Stimulated activated CD4-positive, alpha-beta T cell treated with anti-CD3 and anti-CD28 coated beads, Interleukin-15, amount 100 ng/mL, for 1 hour (primary cell): Measurements from ENCODE around the gene OR2T10.
"Not testable (repeated sequence)": the region's sequence is repeated elsewhere in the genome, so short reads cannot be mapped to it uniquely, and the experiment has no call there.

Experiments
- DNase-seq, 2 donors: peaks; one replicate each; pipeline ENCODE4 v3.0.0-alpha.2; 2020; ENCODE audit warnings: low read depth in 1 of 2, low spot score in 1 of 2

The OR2T10 gene

DNA sequence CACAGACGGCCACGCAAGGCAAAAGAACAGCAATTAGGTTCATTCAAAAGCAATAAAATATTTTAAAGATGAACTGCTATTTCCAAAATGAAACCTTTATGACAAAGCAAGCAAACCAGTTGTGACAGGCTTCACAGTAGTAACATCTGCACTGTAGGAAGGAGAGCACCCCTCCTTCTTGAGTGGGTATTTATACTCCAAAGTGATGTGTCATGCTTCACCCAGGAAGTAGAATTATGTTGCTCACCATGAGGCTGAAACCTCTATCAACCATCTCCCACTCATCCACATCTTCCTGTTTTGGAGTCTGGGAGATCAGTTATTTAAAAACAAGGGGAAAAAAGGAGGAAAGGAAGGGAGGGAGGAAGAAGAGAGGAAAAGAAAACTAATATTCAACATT is 885 bp downstream of the OR2T10 start:
- DNase-seq: no peak

DNA sequence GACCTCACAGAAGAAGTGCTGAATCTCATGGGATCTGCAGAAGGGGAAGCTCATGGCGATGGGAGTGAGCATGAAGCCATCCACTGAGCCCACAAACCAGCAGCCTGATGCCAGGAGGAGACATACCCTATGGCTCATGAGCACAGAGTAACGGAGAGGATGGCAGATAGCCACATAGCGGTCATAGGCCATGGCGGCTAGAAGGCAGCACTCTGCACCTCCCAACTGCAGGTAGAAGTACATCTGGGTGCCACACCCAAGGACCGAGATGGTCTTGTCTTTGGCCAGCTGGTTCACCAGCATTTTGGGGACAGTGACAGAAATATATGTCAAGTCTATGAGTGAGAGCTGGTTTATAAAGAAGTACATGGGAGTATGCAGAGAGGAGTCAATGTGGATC is 4.3 kb downstream of the OR2T10 start:
- DNase-seq: no peak

DNA sequence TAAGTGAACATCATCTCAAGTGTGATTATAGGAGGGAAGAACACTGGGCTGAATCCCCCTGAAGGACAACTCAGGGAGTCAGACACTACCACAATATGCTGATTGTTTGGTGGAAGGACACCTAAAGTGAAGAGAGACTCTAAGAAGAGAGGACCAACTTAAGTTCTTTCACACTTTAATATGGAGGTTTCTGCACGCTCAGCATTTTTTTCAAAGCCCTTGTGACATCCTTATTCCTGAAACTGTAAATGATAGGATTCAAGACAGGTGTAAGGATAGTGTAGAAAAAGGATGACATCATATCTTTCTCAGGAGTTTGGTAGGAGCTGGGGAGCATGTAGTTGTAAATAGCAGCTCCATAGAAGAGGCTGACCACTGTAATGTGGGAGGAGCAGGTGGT is 4.8 kb downstream of the OR2T10 start:
- no peak for DNase-seq

DNA sequence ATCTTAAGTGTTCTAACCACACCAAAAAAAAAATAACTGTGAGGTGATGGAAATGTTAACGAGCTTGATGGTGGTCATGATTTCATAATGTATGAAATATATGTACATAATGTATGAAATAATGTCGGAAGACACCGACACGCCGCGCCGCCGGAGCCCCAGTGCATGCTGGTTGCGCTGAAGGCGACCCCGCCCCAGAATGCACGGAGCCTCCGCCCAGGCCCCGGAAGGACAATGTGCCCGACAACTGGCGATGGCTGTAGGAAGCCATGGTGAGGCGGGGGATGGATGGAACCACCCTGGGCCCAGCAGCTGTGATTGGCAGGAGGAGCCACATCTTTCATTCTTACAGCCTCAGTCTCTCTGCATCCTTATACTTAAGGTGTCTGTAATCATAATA is 7.4 kb downstream of the OR2T10 start:
- no peak for DNase-seq

DNA sequence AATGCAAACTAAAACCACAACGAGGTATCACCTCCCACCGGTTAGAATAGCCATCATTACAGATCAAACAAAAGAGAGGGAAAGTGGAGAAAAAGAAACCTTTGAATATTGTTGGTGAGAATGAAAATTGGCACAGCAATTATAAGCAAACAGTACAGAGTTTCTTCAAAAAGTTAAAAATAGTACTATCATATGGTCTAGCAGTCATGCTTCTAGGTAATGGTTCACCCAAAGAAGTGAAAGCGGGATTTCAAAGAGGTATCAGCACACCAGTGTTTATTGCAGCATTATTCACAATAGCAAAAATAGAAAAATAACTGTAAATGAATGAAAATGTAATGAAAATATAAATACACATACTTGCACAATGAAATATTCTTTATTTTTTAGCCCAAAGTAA is 8.2 kb downstream of the OR2T10 start:
- DNase-seq: no peak

DNA sequence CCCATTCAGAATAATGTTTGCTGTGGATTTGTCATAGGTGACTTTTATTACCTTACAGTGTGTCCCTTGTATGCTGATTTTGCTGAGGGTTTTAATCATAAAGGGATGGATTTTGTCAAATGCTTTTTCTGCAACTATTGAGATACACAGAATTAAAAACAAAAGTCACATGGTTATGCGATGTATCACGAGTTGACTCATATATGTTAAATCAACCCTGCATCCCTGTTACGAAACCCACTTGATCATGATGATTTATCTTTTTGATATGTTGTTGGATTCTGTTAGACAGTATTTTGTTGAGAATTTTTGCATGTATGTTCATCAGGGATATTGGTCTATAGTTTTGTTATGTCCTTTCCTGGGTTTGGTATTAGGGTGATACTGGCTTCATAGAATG is 12.2 kb downstream of the OR2T10 start:
- DNase-seq: no peak

DNA sequence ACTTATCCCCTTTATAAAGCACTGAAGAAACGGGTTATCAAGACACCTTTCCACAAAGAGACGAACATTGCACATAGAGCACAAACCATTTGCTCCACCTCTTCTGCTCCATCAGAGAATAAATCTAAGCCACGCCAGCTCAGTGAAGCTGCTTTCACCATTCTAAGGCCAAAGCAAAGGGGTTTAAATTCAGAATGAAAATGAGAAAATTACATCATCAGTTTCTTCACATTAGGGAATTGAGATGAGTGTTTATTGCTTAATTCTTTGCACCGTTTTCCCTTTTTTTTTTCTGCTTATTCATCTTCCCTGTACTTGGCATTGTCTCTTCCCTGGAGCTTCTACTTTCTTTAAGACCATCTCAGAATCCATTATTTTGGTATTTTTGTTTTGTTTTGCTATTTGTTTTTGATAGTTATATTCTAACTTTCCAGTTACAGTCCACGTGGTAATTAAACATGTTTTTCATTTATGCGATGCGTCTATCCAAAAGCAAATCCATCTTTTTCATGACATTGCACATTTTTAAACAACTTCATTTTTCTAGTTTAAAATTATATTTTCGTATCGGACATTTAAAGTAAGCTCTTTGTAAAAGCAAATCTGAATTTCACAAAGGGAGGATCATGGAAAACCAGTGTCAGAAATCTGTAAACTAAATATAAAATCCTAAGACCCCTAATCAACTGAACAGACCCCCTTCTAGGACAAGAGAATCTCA is 21.1 kb downstream of the OR2T10 start:
- no peak for DNase-seq

DNA sequence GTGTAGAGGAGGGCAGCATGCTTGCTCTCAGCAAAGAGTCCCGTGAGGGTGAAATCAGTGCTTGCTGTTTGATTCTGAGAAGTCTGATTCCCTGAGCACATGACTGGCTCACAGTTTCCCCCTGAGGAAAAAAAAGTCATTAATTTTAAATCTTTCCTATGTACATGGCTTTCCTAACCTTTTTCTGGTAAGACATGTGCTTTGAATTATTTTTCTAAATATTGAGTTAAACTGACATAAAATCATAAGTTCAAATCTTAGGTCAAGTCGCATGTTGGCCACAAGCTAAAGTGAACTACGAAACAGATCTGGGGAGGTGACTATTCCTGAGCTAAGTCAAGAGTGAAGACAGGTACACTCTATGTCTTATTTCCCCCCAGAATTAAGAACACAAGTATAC is 22.8 kb downstream of the OR2T10 start, which contains the start of gene OR2T34:
OR2T34 (minus strand) TSS at position 101 of the 400 bp plus-strand sequence; CDS start at position 101, 0 bp downstream.
- DNase-seq: not testable (repeated sequence)

DNA sequence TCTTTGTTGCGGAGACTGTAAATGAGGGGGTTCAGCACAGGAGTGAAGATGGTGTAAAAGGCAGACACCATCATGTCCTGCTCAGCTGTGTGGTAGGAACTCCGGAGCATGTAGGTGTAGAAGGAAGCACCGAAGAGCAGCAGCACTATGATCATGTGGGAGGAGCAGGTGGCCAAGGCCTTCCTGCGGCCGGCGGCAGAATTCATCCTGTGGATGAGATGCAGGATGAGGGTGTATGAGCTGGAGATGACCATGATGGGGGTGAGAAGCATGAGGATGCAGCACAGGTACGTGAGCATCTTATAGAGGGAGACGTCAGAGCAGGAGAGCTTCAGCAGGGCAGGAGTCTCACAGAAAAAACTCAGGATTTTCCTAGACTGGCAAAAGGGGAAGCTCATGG is 23.6 kb downstream of the OR2T10 start:
- DNase-seq: not testable (repeated sequence)

DNA sequence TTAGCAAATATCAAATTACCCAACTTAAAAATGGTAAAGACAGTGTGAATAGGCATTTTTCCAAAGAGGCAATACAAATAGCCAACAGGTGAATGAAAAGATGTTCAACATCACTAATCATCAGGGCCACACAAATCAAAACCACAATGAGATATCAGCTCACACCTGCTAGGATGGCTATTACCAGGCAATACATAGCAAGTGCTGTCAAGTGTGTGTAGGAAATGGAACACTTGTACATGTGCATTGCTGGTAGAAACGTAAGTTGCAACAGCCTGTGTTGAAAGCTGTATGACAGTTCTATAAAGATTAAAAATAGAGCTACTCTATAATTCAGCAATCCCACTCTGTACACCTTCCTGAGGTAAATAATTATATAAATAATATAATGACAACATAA is 25.5 kb downstream of the OR2T10 start:
- not testable (repeated sequence) for DNase-seq

DNA sequence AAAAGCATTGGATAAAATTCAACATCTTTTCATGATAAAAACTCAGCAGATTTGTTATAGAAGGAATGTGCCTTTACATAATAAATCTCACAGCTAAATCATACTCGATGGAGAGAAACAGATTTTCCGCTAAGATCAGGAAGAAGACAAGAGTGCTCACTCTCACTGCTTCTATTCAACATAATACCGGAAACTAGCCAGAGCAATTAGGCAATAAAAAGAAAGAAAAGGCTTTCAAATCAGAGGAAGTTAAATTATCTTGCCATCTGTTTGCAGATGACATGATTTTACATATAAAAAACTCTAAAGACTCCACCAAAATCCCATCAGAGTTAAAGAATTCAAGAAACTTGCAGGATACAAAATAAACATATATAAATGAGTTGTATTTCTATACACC is 26.7 kb downstream of the OR2T10 start:
- DNase-seq: not testable (repeated sequence)

DNA sequence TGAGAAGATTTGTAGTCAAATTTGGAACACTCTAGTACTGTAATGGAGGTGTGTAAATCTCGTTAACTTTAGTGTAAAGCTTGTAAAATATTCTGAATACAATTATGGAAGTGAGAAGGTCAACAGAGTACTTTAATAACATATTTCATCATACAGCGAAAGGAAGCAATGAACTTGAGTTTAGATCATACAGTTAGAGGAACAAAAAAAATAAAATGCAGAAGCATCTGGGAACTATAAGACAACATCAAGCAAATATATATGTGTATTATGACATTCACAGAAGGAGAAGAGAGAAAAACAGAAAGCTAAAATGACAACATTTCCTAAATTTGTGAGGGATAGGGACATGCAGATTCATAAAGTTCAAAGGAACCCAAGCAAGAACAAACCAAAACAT is 28.5 kb downstream of the OR2T10 start:
- DNase-seq: not testable (repeated sequence)

DNA sequence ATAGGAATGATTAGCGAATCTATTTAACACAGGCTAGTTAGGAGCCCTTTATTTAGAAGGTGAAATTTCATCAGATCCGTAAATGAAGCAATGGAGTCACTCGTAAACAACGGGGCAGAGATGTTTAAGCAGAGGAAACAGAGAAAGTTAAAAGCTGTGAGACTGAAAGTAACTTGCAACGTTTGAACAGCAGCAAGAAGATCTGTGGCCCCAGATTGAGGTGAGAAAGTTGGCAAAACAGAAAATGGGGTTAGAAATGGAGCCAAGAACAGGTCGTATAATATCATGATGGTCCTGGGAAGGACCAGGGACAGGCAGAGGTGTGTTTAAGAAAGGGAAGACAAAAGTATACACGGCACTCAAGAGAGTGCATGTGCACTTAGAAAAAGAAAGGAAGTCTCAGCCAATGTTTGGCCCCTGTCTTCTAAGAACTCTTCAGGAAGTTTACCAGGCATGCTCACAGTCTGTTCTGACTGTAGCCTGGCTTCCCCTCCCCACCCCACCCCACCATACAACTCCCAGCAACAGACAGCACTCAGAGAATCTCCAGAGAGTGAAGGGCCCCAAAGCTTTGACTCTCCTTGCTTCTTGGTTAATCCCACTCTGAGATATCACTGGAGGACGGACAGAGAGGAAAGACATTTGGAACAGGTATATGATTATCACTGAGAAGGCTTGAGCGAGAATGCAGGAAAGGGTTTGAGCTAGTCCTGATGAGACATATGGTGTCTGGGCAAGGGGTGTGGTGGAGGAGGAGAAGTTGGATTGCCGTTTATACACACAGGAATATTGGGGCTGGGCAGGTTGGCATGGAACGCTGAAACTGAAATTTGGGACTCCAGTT is 31.7 kb downstream of the OR2T10 start:
- not testable (repeated sequence) for DNase-seq

DNA sequence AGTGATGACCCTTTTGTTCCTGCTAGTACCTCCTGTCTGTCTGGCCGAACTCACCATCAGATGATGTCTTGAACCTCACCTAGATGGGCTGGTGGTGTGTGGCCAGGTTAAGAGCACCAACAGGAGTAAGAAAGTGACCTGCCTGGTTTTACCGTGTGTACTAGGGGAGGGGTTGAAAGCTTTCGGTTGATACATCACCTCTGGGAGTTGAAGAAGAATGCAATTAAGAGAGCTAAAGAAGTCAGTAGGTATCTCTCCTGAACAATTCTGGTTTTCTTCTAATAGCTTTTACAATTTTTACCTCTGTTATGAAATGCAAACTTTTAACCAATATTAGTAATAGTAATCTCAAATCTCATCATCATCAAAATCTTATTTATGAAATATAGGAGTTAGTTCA is 34.8 kb downstream of the OR2T10 start, which contains the start of gene OR2T29:
OR2T29 (minus strand) TSS at position 101 of the 400 bp plus-strand sequence. CDS start 3,281 bp downstream, outside the sequence.
- DNase-seq: not testable (repeated sequence)

DNA sequence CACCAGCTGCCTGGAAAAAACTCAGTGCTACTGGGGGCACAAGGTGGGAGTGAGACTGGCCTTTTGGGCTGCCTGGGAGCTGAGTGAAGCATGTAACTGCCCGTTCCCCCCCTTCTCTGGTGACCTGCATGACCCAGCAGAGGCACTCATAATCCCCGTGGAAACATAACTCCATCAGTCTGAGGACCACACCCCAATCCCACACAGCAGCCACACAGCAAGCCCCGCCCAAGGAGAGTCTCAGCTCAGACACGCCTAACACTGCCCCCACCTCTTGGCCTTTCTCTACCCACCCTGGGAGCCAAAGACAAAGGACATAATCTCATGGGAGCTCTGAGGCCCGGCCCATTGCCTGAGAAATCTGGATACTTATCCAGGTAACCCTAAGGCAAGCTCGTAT is 46.5 kb downstream of the OR2T10 start:
- DNase-seq: not testable (repeated sequence)

DNA sequence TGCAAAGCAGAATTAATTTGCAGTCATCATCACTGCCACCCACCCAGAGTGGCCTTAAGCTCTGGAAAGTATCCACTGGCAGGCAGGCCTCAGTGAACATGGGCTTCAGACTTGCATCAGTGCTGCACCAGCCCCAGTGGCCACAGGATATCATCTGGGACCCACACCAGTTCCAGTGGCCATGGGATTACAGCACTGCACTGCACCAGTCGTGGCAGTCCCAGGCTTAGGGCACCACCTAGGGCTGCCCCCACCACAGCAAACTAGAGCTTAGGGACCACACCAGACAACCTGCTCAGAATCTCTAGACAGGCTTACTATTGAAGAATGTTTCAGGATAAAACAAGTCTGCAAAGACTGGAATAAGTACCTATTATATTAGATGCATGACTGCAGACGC is 50.1 kb downstream of the OR2T10 start:
- not testable (repeated sequence) for DNase-seq
